Adipocyte (in vitro differentiated cells): ENCODE data around the gene EIF3L.

ENCODE experiments used
- DNase-seq: peaks from one replicate; pipeline ENCODE4 v3.0.0-alpha.2; 2015; ENCODE audit warnings: low read depth
- H3K27me3 ChIP-seq: replicated peaks from 2 replicates; pipeline ENCODE4 v1.7.0; 2013; ENCODE audit warnings: mild to moderate bottlenecking, low read length, moderate library complexity; ENCODE audit not compliant: control insufficient read depth, insufficient read depth
- H3K36me3 ChIP-seq: 2 replicates; pipeline ENCODE4 v1.7.0; 2013; ENCODE audit warnings: low read length, mild to moderate bottlenecking, moderate library complexity; ENCODE audit not compliant: control insufficient read depth, insufficient read depth, severe bottlenecking
- H3K4me1 ChIP-seq: 2 replicates; pipeline ENCODE4 v1.7.0; 2013; ENCODE audit warnings: mild to moderate bottlenecking, low read length, moderate library complexity; ENCODE audit not compliant: control insufficient read depth, insufficient read depth
- H3K4me3 ChIP-seq: 2 replicates; pipeline ENCODE4 v1.7.0; 2013; ENCODE audit warnings: mild to moderate bottlenecking, low read length, moderate library complexity
- H3K9ac ChIP-seq: 2 replicates; pipeline ENCODE4 v1.7.0; 2013; ENCODE audit warnings: mild to moderate bottlenecking, low read length, moderate library complexity
- H3K9me3 ChIP-seq: 2 replicates; pipeline ENCODE4 v1.7.0; 2013; ENCODE audit warnings: mild to moderate bottlenecking, low read length, moderate library complexity; ENCODE audit not compliant: control insufficient read depth

EIF3L gene

DNA sequence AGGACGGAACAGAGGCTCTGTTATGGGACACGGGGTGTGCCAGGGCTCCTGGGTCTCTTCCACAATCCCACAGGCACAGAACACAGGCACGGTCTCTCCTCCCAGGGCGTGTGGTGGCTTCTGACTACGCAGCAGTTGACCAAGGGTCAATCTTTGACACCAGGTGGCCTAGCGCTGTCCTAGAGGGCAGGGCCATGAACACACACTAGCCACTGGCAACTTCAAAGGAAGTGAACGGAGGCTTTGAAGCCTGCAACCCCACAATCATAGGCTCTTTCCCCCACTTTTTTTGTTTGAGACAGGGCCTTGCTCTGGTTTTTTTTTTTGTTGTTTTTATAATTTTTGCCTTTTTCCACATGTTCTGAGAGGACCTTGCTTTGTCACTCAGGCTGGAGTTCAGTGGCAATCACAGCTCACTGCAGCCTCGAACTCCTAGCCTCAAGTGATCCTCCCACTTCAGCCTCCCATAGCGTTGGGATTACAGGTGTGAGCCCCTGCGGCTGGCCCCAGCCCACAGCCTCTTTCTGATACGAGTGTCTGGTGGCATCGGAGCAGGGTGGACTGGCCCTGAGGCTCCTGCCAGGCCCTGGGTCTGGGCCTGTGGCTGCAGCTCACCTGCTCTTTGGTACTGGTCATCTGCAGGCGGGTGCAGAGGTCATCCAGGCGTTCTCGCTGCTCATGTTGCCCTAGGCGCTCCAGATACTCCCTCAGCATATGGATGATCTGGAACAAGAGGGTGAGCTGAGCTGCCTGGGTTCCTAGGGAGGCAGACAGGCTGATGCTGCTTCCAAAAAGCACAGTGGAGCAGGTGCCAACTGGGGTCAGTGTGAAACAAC is 17.0 kb upstream of the EIF3L start:
- no peak for DNase-seq
- H3K36me3 ChIP-seq = peaks cover 61% of the 10 kb centered on the region
- H3K27me3 ChIP-seq = no peaks in the 10 kb centered on the region
- no peaks in the 10 kb centered on the region for H3K4me1 ChIP-seq
- no peak overlapping the region for H3K4me3 ChIP-seq
- no peaks in the 10 kb centered on the region for H3K9me3 ChIP-seq
- no peak overlapping the region for H3K9ac ChIP-seq

DNA sequence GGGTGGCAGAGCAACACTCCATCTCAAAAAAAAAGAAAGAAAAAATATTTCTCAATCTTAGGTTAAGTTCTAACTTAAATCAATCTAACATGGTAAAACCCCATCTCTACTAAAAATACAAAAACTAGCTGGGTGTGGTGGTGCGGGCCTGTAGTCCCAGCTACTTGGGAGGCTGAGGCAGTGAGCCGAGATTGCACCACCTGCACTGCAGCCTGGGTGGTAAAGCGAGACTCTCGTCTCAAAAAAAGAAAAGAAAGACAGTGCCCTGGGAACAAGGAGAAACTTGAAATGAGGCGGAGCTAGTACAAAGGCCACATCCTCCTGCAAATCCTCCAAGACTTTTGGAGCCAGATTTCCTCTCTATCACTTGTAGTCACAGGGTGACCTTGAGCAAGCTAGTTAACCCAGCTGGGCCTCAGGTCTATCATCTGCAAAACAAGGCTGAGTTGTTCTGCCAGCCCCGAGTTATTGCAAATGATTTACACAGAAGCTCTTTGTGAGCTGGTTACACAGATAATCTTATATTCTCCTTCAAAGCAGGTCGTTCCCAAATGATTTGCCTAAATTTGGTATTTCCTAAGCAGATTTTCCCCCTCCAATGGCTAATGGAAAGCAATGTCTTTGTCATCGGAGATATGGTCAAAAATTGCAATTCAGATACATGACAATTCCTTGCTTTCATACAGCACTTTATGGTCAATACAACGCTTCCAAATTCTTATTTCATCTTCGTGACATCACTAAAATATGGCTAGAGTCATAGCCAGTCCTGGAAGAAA is 7.0 kb upstream of the EIF3L start:
- H3K9me3 ChIP-seq = no peaks in the 10 kb centered on the region
- H3K27me3 ChIP-seq = no peaks in the 10 kb centered on the region
- H3K9ac ChIP-seq = peak overlapping the region; percentile 19
- H3K4me3 ChIP-seq = peak overlapping the region; percentile 89
- peaks cover 10% of the 10 kb centered on the region for H3K4me1 ChIP-seq
- no peak for DNase-seq
- H3K36me3 ChIP-seq = peaks cover 24% of the 10 kb centered on the region

DNA sequence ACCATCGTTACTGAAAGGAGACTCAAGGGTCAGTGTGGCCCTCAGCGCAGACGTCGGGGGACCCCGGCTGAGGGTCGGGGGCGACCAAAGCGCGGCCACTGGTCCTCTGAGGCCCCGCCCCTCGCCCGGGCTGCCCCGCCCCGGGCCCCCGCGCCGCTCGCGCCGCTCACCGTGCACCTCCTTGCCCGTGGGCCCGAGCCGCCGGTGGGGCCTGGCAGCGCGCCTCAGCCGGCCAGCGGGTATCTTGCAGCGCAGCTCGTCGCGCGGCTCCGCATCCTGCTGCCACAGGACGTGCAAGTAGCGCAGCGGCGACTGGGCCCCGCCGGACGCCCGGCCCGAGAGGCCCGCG is 5.5 kb upstream of the EIF3L start:
- no peaks in the 10 kb centered on the region for H3K27me3 ChIP-seq
- peak overlapping the region; percentile 89 for H3K4me3 ChIP-seq
- peak; percentile 74 for DNase-seq
- H3K9me3 ChIP-seq = no peaks in the 10 kb centered on the region
- peaks cover 12% of the 10 kb centered on the region for H3K36me3 ChIP-seq
- H3K4me1 ChIP-seq = peaks cover 20% of the 10 kb centered on the region
- H3K9ac ChIP-seq = peak overlapping the region; percentile 90

DNA sequence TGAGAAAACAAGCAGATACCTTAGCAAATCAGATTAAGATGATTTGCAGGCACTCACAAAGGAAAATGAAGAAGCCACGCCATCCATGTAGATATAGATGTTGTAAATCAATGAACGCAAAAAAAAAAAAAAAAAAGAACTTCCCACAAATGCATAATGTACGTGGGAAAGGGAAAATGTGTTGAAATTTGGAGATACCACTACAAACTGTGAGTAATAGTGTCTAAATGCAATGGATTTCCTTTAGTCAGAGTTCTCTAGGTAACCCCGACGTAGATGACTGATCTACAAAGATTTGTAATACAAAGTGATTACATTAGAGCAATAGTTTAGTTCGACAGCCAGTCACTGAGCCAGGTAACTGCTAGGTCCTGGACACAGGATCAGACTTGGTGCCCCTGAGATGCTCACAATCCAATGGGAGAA is 4.3 kb upstream of the EIF3L start:
- Histone ChIP-seq H3K4me1 (peaks cover 21% of the 10 kb centered on the region), H3K9me3 (no peaks in the 10 kb centered on the region), H3K36me3 (peaks cover under 1% of the 10 kb centered on the region), H3K9ac (peak overlapping the region; percentile 90), H3K4me3 (peak overlapping the region; percentile 89), H3K27me3 (no peaks in the 10 kb centered on the region)
- no peak for DNase-seq

DNA sequence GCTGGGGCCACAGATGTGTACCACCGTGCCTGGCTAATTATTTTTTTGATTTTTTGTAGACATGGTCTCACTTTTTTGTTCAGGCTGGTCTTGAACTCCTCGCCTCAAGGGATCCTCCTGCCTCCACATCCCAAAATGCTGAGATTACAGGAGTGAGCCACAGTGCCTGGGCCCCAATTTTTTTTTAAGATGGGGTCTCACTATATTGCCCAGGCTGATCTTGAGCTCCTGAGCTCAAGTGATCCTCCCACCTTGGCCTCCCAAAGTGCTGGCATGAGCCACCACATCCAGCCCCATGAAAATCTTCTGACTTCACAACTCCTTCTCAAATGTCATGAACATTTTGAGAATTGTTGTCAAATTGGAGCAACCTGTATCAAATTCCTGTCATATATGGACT is 2.8 kb upstream of the EIF3L start:
- DNase-seq = no peak

DNA sequence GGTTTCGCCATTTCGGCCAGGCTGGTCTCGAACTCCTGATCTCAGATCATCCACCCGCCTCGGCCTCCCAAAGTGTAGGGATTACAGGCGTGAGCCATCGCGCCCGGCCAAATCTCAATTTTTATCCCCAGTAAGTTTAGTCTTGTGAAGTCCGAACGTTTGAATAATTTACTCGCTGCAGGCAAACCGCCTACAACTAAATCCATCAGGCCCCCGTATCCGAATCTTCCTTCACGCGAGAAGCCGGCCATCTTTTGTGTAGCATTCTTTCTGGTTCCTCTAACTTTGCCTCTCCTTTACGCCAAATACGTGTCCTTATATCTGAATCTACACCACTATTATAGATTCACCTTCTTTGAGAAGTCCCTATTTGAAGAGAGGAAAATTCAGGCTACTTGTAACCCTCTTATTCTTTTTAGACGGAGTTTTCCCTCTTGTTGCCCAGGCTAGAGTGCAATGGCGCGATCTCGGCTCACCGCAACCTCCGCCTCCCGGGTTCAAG is 581 bp upstream of the EIF3L start:
- Histone ChIP-seq H3K4me3 (peak overlapping the region; percentile 96), H3K36me3 (peaks cover 29% of the 10 kb centered on the region), H3K9ac (peak overlapping the region; percentile 97), H3K9me3 (no peaks in the 10 kb centered on the region), H3K27me3 (no peaks in the 10 kb centered on the region), H3K4me1 (peaks cover 24% of the 10 kb centered on the region)
- DNase-seq = peak; percentile 17

More for the DNA sequence above, 2.8 kb upstream of the EIF3L start:
- Histone ChIP-seq H3K27me3 (no peaks in the 10 kb centered on the region), H3K4me3 (no peak overlapping the region), H3K4me1 (peaks cover 33% of the 10 kb centered on the region), H3K36me3 (peaks cover 7% of the 10 kb centered on the region), H3K9me3 (no peaks in the 10 kb centered on the region), H3K9ac (no peak overlapping the region)

DNA sequence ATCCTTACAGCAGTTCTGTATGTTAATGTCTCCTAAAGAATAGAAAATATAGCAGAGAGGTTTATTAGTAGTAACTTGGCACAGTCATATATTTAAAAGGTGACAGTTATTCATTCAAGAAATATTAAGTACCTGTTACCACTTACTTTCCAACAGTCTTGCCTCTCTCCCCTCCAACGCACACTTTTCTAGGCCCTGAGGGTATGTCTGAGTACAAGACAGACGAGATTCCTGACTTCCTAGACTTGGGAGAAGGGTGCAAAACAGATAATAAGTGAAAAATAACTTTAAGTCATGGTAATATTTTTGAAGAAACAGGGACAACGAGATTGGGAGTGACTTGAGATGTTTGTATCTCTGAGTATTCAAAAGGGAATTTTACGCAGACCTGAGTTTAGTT is 1.6 kb downstream of the EIF3L start:
- Histone ChIP-seq H3K9ac (peak overlapping the region; percentile 97), H3K4me1 (peaks cover 24% of the 10 kb centered on the region), H3K4me3 (no peak overlapping the region), H3K36me3 (peaks cover 50% of the 10 kb centered on the region), H3K27me3 (no peaks in the 10 kb centered on the region), H3K9me3 (no peaks in the 10 kb centered on the region)
- DNase-seq = no peak

DNA sequence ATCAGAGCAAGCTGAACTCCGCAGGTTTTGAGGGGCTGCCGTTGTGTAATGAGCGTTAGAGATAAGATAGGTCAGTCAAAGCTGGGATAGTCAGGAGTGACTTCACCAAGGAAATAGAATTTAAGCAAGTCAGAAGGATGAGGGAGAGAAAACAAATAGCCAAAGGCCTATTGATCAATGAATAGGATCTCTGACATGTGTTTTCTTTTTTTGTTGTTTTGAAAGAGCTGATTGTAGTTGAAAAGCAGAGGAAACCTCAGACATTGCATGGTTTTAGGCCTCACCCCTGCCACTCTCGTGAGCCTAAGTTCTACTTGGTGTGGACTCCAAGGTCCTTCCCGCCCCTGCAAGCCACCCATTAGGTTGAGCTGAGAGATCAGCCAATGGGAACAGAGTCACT is 3.2 kb downstream of the EIF3L start:
- Histone ChIP-seq H3K4me3 (no peak overlapping the region), H3K9me3 (no peaks in the 10 kb centered on the region), H3K27me3 (no peaks in the 10 kb centered on the region), H3K36me3 (peaks cover 61% of the 10 kb centered on the region), H3K4me1 (peaks cover 24% of the 10 kb centered on the region), H3K9ac (no peak overlapping the region)
- DNase-seq = no peak

DNA sequence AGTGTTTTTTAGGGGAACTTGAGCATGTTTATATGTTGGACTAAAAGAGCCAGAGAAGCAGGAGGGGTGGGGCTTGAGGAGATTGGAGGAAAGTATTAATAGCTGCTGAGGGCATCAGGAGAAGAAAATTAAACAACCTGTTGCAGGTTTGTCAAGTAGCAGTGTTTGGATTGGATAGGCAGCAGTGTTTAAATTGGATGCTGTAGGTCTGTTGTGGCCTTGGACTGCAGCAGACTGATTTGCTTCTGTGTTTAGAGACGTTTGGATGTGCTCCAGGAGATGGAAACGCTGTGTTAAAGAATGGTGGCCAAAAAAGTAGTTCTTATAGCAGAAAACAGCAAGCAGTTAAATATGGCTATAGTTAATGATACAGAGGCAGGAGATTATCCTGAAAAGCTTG is 5.7 kb downstream of the EIF3L start:
- Histone ChIP-seq H3K9ac (no peak overlapping the region), H3K9me3 (no peaks in the 10 kb centered on the region), H3K4me1 (peaks cover 12% of the 10 kb centered on the region), H3K27me3 (no peaks in the 10 kb centered on the region), H3K36me3 (peaks cover 79% of the 10 kb centered on the region), H3K4me3 (no peak overlapping the region)
- no peak for DNase-seq

DNA sequence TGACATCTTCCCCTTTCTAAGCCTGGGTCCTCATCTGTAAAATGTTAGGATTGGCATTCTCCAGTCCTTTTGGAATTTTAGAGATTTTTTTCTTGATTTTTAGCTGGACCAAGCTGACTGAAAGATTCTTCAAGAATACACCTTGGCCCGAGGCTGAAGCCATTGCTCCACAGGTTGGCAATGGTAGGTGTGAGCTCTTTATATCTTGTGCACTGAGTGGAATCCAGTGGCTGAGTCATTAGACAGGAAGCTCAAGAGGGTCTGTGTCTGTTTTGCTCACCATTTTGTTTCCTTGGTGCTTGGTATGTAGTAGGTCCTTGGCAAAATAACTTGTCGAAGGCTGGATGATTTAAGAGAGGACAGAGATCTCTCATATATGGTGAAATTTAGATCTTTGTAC is 6.2 kb downstream of the EIF3L start:
- Histone ChIP-seq H3K27me3 (no peaks in the 10 kb centered on the region), H3K4me1 (peaks cover 6% of the 10 kb centered on the region), H3K9me3 (no peaks in the 10 kb centered on the region), H3K36me3 (peaks cover 83% of the 10 kb centered on the region), H3K4me3 (no peak overlapping the region), H3K9ac (no peak overlapping the region)
- DNase-seq = no peak

DNA sequence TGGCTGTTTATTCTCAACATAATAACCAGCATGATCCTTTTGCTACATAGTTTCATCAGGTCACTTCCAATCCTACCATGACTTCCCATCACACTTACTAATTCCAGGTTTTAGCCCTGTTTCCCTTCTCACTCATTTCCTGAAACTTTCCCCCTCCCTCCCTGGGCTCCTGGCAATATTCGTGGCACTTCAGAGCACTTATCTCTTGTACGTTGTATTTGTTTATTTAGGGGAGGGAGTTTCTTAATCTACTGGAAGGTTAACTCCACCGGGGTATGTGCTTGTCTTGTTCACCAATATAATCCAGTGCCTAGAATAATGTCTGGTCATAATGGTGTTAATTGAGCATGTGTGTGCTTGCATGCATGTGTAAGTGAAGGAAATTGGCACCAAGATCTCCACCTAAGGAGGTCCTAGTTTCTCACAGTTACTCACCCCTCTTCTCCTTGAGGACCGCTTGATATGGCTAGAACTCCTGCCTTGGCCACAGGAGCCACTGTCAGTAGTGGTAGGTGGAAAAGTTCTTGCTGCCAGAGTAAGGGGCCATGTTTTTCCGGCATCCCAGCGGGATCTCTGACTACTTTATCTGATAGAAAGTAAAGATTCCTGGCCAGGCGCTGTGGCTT is 11.7 kb downstream of the EIF3L start:
- no peak overlapping the region for H3K4me3 ChIP-seq
- no peaks in the 10 kb centered on the region for H3K27me3 ChIP-seq
- H3K9me3 ChIP-seq = no peaks in the 10 kb centered on the region
- no peak overlapping the region for H3K9ac ChIP-seq
- peaks cover 84% of the 10 kb centered on the region for H3K36me3 ChIP-seq
- no peak for DNase-seq
- H3K4me1 ChIP-seq = no peaks in the 10 kb centered on the region
